GM12892 (cell line): Measurements from ENCODE around the gene TMEM30A.

Experiments used
- DNase-seq: peaks from one replicate; pipeline ENCODE4 v3.0.0; 2011; ENCODE audit not compliant: insufficient read length
- FAIRE-seq: peaks from 2 replicates; lab custom pipeline; 2011; peaks lifted over from hg19 to GRCh38; lab: Jason Lieb, UNC
- POLR2A ChIP-seq: IDR thresholded peaks from 2 replicates; pipeline ENCODE4 v1.6.1; 2011; ENCODE audit warnings: low read depth, low read length, control low read depth
- POLR2AphosphoS5 ChIP-seq: IDR thresholded peaks from 2 replicates; pipeline ENCODE4 v1.6.1; 2011; ENCODE audit warnings: low read depth, low read length, control low read depth
- TAF1 ChIP-seq: IDR thresholded peaks from 2 replicates; pipeline ENCODE4 v1.6.1; 2011; ENCODE audit warnings: low read depth, mild to moderate bottlenecking, control low read depth, low read length, borderline replicate concordance

Gene TMEM30A

GRCh38 chr6:75208298-75209183, 76.1 kb downstream of the TMEM30A start:
- DNase-seq = peak; percentile 46
- TF ChIP-seq POLR2A (no peak), TAF1 (no peak), POLR2AphosphoS5 (no peak)
- FAIRE-seq = peak; percentile 68

DNA sequence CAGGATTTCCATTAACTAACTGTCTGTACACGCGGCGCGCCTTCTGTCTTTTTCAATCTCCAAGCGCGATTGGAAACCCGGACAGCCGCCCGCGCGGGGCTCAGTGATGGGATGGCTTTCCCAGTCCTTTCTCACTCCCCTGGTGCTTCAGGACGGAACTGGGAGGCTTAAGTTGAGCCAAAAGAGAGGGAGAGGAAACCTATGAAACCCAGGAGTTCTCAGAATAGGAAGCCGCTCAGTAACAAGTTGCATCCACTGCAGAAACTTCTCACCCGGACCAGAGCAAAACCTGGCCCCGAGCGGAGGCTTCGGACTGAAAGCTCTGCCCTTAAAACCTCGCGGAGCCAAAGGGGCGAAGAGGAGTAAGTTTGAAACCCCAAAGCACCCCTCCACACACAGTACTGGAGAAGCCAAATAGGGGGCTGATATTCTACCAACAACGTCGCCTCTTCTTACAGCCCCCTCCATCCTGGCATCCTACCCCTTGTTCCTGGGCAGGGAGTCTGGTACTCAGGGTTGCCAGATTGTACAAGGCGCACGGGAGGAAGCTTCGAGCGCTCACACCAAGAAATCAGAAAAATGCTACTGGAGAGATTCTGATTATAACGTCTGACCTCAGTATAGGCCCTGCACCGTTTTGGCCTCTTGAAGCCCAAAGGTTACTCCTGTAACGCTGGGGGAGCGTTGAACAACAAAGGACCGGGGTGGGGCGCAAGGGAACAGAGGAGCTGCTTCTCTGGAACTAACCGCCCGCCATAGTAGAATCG, 77.8 kb downstream of the TMEM30A start:
- FAIRE-seq (no peak), DNase-seq (peak; percentile 2)
- TF ChIP-seq POLR2A (no peak), TAF1 (no peak), POLR2AphosphoS5 (no peak)

GRCh38 chr6:75205776-75206575, 78.6 kb downstream of the TMEM30A start, which contains the start of gene COL12A1:
Gene COL12A1 (minus strand): TSS chr6:75206053. CDS start chr6:75202792, 3,261 bp downstream.
- TF ChIP-seq POLR2A (no peak), TAF1 (no peak), POLR2AphosphoS5 (no peak)
- DNase-seq (peak; percentile 13), FAIRE-seq (no peak)

GRCh38 chr6:75204959-75205775, 79.4 kb downstream of the TMEM30A start:
- TF ChIP-seq TAF1 = no peak
- no peak for TF ChIP-seq POLR2A
- TF ChIP-seq POLR2AphosphoS5 = no peak
- DNase-seq = peak; percentile 12
- no peak for FAIRE-seq

GRCh38 chr6:75204217-75204958, 80.2 kb downstream of the TMEM30A start:
- FAIRE-seq (peak; percentile 44), DNase-seq (peak; percentile 24)
- no peak for TF ChIP-seq POLR2AphosphoS5
- no peak for TF ChIP-seq POLR2A
- TF ChIP-seq TAF1 = no peak

DNA sequence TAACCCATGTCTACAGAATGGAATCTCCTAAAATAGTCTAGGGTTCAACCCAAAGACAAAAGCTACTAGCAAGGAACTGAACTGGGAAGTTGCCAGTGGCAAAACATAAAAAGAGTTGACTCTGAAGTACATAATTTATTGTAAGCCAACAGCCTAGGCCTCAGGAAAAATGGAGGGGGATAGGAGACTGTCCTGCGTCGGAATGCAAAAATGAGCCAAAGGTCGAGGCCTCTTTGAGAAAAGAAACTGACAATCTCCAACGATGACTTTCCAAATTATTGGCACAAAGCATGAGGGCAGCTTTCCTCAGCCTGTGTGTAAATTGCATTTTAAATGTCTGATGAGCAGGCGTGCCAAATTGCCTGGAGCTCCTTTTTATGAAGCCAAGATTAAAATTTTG, 80.9 kb downstream of the TMEM30A start:
- TF ChIP-seq POLR2A = no peak
- TF ChIP-seq TAF1 = no peak
- FAIRE-seq = no peak
- no peak for DNase-seq
